ENCODE data around the gene TRIM28. TPM values are rescaled to one million over a fixed set of nuclear protein-coding genes. Genes with fewer than 3 reads are reported as not detected.
"Not testable (repeated sequence)": the region's sequence is repeated elsewhere in the genome, so short reads cannot be mapped to it uniquely, and the experiment has no call there.

The TRIM28 gene
- total RNA-seq, 1 donor from 2014 or later: 274 TPM

GRCh38 chr19:58572818-58573657 is 29.2 kb downstream of the TRIM28 start, which contains the start of gene MZF1:
TSS of gene MZF1 (minus strand) at chr19:58573335. CDS start at chr19:58571389, 1,946 bp downstream.
- intact Hi-C loops (cut with DNase I): no loop called here
- TF ChIP-seq POLR2A (IDR thresholded peaks at IDR 0.05): no peak
- peak; percentile 53 to 83 for TF ChIP-seq POLR2AphosphoS5 (IDR thresholded peaks at IDR 0.05; ENCODE audit: insufficient read depth in 1 of 2, low read depth in 1 of 2)
- TF ChIP-seq, protein P1, sequence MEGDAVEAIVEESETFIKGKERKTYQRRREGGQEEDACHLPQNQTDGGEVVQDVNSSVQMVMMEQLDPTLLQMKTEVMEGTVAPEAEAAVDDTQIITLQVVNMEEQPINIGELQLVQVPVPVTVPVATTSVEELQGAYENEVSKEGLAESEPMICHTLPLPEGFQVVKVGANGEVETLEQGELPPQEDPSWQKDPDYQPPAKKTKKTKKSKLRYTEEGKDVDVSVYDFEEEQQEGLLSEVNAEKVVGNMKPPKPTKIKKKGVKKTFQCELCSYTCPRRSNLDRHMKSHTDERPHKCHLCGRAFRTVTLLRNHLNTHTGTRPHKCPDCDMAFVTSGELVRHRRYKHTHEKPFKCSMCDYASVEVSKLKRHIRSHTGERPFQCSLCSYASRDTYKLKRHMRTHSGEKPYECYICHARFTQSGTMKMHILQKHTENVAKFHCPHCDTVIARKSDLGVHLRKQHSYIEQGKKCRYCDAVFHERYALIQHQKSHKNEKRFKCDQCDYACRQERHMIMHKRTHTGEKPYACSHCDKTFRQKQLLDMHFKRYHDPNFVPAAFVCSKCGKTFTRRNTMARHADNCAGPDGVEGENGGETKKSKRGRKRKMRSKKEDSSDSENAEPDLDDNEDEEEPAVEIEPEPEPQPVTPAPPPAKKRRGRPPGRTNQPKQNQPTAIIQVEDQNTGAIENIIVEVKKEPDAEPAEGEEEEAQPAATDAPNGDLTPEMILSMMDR (IDR thresholded peaks at IDR 0.05): peak in 1 of 3 experiments; percentile 25
- Histone ChIP-seq H3K36me3 (peaks cover 0 to 10% of the 10 kb centered on the region in 2 donors), H3K9me3 (no peaks in the 10 kb centered on the region), H3K27ac (peak within 1 kb of the TSS; percentile 99), H3K4me3 (peak within 1 kb of the TSS; percentile 49 to 73), H3K4me1 (peaks cover 45% of the 10 kb centered on the region), H3K27me3 (no peaks in the 10 kb centered on the region)
- peak in 1 of 2 donors; percentile 100 for DNase-seq (ENCODE audit: extremely low spot score in 2 of 2)

GRCh38 chr19:58573658-58574164 is 29.8 kb downstream of the TRIM28 start:
- H3K4me3 ChIP-seq: peak overlapping the region; percentile 49 to 73
- DNase-seq (ENCODE audit: extremely low spot score in 2 of 2): no peak
- H3K36me3 ChIP-seq: peaks cover 0 to 10% of the 10 kb centered on the region in 2 donors
- H3K27me3 ChIP-seq: no peaks in the 10 kb centered on the region
- intact Hi-C loops (cut with DNase I): no loop called here
- peak overlapping the region; percentile 99 for H3K27ac ChIP-seq
- TF ChIP-seq POLR2A (IDR thresholded peaks at IDR 0.05): no peak
- no peak for TF ChIP-seq POLR2AphosphoS5 (IDR thresholded peaks at IDR 0.05; ENCODE audit: insufficient read depth in 1 of 2, low read depth in 1 of 2)
- TF ChIP-seq, protein P1 (IDR thresholded peaks at IDR 0.05): no peak
- peaks cover 47% of the 10 kb centered on the region for H3K4me1 ChIP-seq
- H3K9me3 ChIP-seq: no peaks in the 10 kb centered on the region

DNA sequence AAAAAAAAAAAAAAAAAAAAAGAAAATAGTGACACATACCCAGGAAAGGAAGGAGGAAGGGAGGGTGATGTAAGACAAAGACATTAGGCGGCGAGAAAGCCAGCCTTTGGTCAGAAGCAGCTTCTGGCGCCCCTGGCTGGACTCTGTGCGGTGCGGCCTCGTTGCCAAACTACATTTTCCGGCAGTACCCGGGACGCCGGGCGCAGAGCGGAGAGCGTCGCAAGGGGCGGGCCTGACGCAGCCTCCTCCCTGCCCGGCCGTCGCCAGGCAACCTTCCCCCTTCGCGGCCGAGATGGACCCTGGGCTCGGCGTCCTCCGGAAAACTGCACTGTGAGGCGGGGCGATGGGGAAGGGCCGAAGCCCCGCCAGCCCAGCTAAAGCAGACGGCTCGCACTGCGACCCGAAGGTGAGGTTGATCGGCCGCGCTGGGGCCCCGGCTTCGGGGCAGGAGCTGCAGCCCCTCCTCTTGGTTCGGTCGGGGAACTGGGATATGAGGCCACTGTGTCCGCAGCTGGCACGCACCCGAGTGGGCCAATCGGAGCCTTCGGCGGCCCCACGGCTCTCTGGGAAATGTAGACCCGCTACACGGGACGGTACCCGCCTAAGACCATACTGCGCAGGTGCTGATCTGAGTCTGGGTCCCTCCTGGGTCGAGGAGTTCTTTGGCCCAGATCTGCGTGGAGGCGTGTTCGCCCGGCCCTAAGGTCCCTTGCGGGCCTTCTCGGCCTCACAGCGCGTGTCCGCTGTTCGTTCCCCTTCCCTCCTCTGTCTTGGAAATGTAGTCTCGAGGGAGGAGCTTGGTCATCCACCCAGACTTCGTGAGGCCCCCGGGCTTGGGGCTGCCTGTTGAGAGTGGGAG is 31.5 kb downstream of the TRIM28 start:
- Histone ChIP-seq H3K36me3 (peaks cover 0 to 6% of the 10 kb centered on the region in 2 donors), H3K9me3 (no peaks in the 10 kb centered on the region), H3K27me3 (no peaks in the 10 kb centered on the region), H3K4me1 (peaks cover 47% of the 10 kb centered on the region), H3K27ac (peak overlapping the region; percentile 85), H3K4me3 (peak overlapping the region; percentile 67)
- peak; percentile 96 for DNase-seq (ENCODE audit: extremely low spot score in 2 of 2)
- intact Hi-C loops (cut with DNase I): no loop called here
- TF ChIP-seq POLR2AphosphoS5 (IDR thresholded peaks at IDR 0.05; ENCODE audit: insufficient read depth in 1 of 2, low read depth in 1 of 2): peak; percentile 86 to 94
- no peak for TF ChIP-seq POLR2A (IDR thresholded peaks at IDR 0.05)

GRCh38 chr19:58577581-58577980 is 33.7 kb downstream of the TRIM28 start:
- H3K27ac ChIP-seq; H3K4me3 ChIP-seq; H3K27me3 ChIP-seq; DNase-seq (ENCODE audit: extremely low spot score in 2 of 2); H3K9me3 ChIP-seq; intact Hi-C loops (cut with DNase I): not testable (repeated sequence)
- Histone ChIP-seq H3K4me1 (peaks cover 38% of the 10 kb centered on the region), H3K36me3 (peaks cover 0 to 13% of the 10 kb centered on the region in 2 donors)

DNA sequence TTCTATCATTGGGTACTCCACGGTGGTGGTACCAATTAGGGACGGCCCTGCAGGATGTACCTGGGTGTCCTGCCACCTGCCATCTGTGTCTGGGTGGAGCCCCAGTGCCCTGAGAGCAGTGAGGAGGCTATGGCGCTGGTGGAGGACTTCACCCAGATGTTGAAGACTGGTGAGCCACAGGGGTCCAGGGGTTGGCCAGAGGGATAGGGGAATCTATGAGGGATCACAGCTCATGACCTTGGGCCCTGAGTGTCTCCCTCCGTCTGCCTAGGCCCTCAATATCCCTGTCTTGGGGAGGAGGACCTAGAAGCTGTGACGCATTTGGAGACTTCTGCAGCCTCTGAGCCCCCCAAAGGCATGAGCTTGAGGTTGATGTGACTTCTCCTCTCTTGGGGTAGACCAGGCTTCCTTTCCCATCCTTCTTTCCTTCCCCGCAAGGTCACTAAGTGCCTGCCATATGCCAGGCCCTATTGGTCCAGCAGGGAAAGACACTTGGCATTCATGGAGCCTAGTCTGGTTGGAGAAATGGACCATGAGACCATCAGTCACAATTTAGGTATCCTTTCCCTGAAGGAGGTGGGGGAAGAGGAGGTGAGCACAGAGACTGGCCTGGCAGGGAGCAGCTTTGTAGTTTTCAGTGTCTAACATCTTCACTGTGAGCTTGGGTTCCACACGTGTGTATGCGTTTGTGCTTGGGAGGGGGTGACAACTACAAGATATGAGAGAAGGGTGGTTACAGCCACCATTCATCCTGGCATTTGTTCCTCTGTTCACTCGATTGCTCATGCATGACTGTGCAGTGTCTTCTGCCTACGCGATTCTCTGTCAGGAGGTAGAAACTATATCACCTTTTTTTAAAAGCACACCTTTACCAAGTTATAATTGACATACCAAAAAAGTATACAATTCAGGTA is 34.4 kb downstream of the TRIM28 start:
- H3K9me3 ChIP-seq: no peaks in the 10 kb centered on the region
- H3K36me3 ChIP-seq: peaks cover 0 to 20% of the 10 kb centered on the region in 2 donors
- DNase-seq (ENCODE audit: extremely low spot score in 2 of 2): no peak
- intact Hi-C loops (cut with DNase I): no loop called here
- no peaks in the 10 kb centered on the region for H3K27me3 ChIP-seq
- no peak overlapping the region for H3K27ac ChIP-seq
- no peak for TF ChIP-seq POLR2AphosphoS5 (IDR thresholded peaks at IDR 0.05; ENCODE audit: insufficient read depth in 1 of 2, low read depth in 1 of 2)
- TF ChIP-seq, protein P1 (IDR thresholded peaks at IDR 0.05): no peak
- TF ChIP-seq POLR2A (IDR thresholded peaks at IDR 0.05): no peak
- peaks cover 38% of the 10 kb centered on the region for H3K4me1 ChIP-seq
- no peak overlapping the region for H3K4me3 ChIP-seq
